RWPE1 (cell line): ENCODE measurements around the gene PLPP3.

Source experiments
- CTCF ChIA-PET: fragments of 350-600 bp; sonication (Branson Sonifier 250); formaldehyde crosslinking; extraction: SDS; loops from one replicate; lab custom pipeline; 2021; lab: Yijun Ruan, JAX
- POLR2A ChIA-PET: fragments of 400-600 bp; formaldehyde crosslinking; extraction: SDS; loops from one replicate; lab custom pipeline; 2020; ENCODE audit warnings: antibody characterized with exemption; ENCODE audit not compliant: low non-redundant PET; lab: Yijun Ruan, JAX
- DNase-seq: peaks from one replicate; pipeline ENCODE4 v3.0.0; 2012; ENCODE audit warnings: low spot score
- H3K27ac ChIP-seq: fragments of 450-650 bp; 2 replicates; pipeline ENCODE4 v1.5.1; 2017
- TF ChIP-seq, protein P1 (sequence below): fragments of 450-650 bp; conservative IDR thresholded peaks from 2 replicates; pipeline ENCODE4 v1.5.1; 2017; ENCODE audit warnings: low read depth, mild to moderate bottlenecking

PLPP3 gene

DNA sequence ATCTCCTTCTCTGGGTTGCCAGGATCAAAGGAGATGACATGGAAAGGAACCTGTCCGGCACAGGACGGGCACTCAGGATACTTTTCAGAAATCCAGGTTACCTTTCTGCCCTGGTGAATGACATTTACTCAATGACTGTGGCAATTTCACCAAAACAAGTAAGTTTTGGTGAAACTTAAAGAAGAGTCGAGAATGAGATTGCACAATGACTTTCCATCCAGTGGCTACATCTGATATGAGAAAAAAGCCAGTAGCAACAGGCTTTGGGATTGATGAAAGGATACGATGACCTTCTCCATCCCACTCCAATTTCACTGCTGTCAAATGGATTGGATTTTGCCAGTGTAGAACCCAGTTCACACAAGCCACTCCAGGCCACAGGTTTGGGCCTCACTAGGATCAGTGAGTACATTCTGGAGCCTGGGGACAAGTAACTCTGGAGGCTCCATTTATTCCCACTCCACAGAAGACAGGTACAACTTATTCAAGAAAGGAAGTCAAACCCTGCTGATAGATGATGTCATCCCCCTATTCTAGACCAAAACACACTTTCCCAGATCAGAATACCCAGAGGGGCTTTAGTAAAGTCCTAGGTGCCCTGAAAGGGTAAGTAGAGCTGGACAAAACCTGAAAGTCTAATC is 63.3 kb downstream of the PLPP3 start:
- no peak overlapping the region for H3K27ac ChIP-seq
- TF ChIP-seq, protein P1, sequence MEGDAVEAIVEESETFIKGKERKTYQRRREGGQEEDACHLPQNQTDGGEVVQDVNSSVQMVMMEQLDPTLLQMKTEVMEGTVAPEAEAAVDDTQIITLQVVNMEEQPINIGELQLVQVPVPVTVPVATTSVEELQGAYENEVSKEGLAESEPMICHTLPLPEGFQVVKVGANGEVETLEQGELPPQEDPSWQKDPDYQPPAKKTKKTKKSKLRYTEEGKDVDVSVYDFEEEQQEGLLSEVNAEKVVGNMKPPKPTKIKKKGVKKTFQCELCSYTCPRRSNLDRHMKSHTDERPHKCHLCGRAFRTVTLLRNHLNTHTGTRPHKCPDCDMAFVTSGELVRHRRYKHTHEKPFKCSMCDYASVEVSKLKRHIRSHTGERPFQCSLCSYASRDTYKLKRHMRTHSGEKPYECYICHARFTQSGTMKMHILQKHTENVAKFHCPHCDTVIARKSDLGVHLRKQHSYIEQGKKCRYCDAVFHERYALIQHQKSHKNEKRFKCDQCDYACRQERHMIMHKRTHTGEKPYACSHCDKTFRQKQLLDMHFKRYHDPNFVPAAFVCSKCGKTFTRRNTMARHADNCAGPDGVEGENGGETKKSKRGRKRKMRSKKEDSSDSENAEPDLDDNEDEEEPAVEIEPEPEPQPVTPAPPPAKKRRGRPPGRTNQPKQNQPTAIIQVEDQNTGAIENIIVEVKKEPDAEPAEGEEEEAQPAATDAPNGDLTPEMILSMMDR = no peak
- DNase-seq = no peak
- CTCF ChIA-PET = no interaction called here
- POLR2A ChIA-PET = no interaction called here

DNA sequence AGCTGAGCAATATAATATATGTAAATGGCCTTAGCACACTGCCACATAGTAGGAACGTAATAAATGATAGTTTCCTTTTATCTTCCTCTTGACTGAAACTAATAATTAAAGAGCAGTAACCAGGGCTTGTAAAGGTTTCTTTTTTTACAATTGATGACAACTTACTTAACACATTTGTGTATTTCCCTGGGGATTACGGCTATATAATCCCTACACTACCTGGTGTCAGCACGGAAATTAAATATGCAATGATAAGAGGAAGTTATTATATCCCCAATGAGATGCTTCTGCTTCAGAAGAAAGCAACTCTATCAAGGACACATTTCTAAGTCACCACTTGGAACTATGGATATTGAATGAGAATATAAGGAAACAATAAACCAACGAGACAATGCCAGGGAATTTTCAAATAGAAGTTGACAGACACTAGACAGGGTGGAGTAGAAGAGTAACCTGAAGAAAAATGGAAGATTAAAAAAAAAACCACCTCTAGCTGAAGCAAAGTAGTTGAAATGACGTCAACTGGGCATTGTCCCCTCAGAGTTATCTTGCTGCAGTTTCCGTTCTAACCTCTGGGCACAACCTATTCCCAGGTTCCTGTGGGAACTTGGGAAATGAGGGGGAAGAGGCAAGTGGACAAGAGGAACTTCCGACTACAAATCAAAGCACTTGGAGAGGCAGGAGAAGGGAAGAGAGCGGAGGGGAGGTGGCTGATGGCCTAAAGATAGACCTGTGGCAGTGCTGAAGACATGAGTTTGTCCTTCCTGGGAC is 66.5 kb downstream of the PLPP3 start:
- ChIA-PET CTCF (no interaction called here), POLR2A (no interaction called here)
- TF ChIP-seq, protein P1 = no peak
- no peak for DNase-seq
- H3K27ac ChIP-seq = no peak overlapping the region

DNA sequence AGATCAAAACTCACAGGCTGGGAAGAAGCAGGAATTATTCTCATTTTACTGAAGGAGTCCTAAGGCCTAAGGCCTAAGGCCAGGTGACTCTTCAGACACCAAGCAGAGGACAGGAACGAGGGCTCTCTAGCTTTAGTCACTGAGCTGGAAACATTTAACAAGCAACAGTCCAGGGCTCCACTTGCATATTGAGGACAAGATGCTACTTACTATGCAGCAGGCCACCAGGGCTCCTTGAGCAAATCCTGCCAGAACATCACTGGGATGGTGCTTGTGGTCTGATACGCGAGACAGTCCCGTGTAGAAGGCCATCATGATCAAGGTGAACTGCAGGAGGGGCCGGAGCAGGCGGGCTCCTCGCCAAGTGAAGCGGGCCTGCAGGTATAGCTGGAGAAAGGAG is 67.6 kb downstream of the PLPP3 start:
- no peak for DNase-seq
- H3K27ac ChIP-seq = no peak overlapping the region
- ChIA-PET POLR2A (no interaction called here), CTCF (no interaction called here)
- TF ChIP-seq, protein P1 = no peak

DNA sequence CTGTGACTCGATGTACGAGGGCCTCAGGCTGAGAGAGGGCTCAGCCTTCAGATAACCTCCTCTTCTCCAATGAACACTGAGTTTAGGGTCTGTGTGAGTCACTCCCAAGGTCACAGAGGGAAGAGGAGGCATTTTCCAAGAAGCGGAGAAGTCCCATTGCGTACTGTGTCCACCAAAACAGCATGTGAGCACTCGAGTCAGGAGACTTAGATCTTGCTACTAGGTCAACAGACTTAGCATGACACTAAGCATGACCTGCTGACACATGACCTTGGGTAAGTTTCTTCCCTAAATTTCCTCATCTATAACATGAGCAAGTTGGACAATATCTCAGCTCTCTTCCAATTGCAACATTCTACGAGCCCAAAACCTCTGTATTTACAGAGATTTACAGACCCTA is 68.0 kb downstream of the PLPP3 start:
- TF ChIP-seq, protein P1 = no peak
- ChIA-PET CTCF (no interaction called here), POLR2A (no interaction called here)
- no peak for DNase-seq
- no peak overlapping the region for H3K27ac ChIP-seq

DNA sequence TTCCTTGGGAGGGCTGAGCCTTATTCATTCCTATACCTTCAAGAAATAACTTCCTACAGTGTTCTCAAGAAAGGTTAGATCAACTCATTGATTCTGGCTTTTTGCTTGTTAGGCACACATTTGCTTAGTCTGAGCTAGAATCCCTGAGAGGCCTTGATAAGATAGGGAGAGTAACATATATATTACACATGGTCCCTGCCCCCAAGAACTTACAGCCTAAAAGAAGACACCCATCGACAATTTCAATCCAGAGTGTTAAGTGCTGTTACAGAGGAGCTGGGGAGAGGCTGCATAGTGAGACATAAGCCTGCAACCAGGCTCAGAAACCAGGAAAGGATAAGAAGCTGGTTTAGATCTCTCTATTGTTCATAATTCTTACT is 68.7 kb downstream of the PLPP3 start:
- TF ChIP-seq, protein P1 = no peak
- ChIA-PET POLR2A (interaction anchor here (0.6 kb wide), 1 partner anchor 48 kb away, joined by 3 read pairs; no protein-coding TSS in a partner anchor), CTCF (no interaction called here)
- no peak overlapping the region for H3K27ac ChIP-seq
- DNase-seq = no peak

DNA sequence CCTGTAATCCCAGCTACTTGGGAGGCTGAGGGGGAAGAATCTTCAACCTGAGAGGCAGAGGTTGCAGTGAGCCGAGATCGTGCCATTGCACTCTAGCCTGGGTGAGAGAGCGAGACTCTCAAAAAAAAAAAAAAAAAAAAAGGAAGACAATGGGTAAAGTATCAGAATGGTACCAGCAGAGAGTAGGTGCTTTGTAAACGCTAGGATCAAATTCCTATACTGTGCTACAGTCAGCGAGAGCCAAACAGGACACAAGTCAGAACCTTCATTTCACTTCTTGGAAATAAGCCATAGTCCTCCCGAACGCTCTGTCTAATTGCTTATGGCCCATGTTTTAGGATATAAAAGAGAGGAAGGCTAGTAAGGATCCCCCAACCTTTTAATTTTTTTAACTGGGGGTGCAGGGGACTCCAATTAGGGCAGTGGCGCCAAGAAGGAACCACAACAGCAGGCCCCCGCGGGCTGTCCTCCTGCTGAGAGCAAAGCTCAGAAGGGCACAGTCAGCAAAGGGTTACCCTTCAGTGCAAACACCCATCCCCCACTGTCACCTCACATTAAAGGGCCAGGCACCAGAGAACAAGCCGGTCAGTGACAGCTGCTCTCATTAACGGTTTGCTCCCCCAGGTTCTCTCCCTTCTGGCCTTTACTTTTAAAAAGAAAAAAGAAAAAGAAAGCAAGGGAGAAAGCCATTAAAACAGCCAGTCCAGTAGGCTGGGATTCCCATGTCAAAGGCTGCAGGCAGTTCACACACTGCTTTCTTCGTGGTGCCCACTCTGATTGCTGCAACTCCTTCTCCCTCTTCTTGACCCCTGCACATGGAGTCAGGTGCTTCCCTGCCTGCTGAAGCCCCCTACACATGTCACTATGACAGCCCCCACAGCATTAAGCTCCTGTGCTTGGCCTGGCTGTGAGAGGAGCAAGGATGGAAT is 69.4 kb downstream of the PLPP3 start:
- TF ChIP-seq, protein P1 = no peak
- no peak overlapping the region for H3K27ac ChIP-seq
- POLR2A ChIA-PET = interaction anchor here (0.6 kb wide), 1 partner anchor 49 kb away, joined by 3 read pairs; no protein-coding TSS in a partner anchor
- no peak for DNase-seq
- CTCF ChIA-PET = no interaction called here
